Islet precursor cell (in vitro differentiated cells): ENCODE data around the gene CDK13.

Source experiments
- DNase-seq: peaks from one replicate; pipeline ENCODE4 v3.0.0-alpha.2; 2018

The CDK13 gene

DNA sequence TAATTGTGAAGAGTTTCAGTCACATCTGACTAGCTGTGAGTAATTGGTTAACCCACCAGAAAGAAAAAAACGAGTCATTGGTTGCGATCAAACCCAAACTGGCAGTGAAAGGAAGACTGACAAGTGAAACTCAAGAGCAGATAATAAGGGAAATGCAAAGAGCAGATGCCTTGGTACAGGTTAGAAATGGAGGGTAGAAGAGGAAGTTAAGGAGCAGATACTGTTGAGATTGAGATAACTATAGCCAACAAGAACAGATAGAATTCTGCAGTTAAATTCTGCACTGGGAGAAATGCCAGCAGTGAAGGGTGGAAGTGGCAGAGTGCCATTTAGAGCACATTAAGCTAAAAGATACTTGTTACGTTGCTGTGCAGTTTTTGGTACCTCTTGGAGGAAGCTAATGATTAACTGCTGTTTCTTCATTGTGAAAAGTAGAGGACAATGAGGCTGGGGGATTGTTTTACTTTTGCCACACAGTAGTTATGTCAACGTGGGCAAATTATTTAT, 65.8 kb downstream of the CDK13 start:
- DNase-seq = no peak

DNA sequence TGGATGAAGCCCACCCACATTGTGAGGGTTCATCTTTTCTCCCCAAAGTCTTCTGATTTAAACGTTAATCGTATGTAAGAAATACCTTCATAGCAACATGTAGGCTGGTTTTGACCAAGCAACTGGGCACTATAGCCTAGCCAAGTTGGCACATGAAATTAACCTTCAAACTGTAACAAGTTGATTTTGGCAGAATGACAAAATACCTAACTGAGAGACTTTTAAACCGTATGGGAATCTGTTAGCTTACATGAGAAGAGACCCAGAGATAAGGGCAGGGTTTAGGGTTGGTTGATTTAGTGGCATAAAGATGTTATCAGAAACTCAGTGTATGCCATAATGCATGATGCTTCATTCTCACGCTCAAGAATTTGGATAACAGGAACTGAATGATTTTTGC, 69.5 kb downstream of the CDK13 start:
- DNase-seq = no peak

DNA sequence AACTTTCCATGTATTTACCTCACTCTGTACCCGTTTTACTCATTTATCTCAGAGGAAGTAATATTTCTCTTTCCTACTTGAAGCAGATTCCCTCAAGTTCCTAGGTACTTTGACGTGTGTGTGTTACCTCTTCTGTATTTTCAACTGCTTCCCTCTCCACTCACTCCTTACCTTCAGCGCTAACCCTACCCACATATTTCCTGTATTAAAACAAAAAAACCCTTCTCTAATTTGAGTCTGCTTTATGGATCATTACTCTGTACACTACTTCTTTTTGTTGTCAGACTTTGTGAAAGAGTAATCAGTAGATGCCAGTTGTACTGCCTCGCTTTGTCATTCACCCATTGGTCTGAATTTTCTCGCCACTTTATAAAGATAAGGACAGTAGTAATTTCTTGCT, 74.0 kb downstream of the CDK13 start:
- no peak for DNase-seq

DNA sequence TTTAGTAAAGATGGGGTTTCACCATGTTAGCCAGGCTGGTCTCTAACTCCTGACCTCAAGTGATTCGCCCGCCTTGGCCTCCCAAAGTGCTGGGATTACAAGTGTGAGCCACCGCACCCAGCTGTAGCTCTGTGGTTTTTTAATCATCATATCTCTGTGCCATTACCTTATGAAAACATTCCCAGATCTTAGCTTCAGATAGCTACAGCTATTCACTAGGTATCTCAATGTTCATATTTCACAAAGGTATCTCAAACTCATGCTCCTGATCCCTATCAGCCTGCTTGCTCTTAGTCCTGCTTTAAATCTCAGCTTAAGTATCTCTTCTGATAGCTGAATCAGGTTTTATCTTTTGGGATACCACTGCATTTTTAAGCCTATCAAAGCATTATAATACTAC, 74.8 kb downstream of the CDK13 start:
- DNase-seq = no peak

DNA sequence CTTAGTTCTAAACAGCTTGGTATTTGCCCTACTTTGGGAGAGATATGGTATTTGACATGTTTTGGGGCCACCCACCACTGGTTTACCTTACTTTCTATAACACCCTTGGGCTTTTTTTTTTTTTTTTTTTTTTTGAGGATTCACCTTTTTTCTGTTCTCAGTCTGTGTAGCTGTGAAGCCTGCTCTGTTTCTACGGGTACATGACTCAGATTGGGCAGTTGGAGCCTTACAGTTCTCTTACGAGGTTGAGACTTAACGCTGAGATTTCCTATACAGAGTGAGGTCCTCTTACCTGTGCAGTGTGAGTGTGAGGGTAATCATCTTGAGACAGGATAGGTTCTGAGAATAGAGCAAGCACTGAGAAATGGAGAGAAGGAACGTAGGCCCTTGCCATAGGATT, 77.5 kb downstream of the CDK13 start:
- no peak for DNase-seq

DNA sequence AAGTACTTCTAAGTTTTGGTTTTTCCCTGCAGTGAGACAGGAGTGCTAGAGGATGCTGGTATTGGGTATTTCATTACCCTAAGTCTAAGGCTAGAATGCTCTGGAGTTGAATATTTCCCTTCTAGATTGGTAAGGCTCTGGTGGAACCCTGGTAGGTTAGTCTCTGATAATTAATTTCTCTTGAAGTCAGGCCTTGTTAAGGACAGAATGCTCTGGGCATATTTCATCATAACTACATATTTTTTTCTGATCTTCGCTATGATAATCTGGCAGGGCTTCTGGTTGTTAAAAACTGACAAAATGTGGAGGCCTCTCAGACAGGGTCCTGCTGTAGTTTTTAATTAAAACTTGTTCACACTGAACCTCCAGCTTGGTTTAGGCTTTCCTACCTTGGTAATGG, 83.8 kb downstream of the CDK13 start:
- DNase-seq = no peak

DNA sequence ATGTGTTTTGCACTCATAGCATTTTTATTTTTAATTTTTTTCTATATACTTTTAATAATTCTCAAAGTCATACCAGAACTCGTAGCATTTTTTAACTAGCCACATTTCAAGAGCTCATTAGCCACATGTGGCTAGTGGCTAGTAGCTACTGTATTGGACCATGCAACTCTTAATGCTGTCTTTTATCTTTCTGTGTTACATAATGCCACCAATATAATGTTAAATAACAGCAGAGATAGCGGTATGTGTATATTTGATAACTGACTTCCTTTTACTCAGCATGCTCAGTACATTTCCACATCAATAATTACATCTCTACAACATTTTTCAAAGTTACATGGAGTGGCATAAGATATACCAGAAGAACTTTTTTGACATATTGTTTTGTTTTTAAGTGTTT, 91.4 kb downstream of the CDK13 start:
- no peak for DNase-seq

DNA sequence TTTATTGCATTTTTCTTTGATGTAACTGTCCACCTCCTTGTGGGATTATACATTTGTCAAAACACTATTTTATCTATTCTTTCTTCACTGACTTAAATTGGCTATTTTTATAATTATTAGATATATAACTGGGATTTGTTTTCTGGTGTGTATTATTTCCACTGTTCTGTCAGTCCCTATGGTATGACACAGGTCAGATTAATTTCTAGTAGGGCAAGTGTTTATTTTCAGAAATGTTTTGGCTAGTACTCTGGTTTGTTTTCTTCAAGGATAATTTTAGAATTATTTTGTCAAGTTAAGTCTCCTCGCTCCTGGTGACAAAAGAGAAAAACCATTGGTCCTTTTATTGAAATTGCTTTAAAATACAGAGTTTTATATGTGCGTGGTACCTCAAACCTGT, 93.1 kb downstream of the CDK13 start:
- no peak for DNase-seq

DNA sequence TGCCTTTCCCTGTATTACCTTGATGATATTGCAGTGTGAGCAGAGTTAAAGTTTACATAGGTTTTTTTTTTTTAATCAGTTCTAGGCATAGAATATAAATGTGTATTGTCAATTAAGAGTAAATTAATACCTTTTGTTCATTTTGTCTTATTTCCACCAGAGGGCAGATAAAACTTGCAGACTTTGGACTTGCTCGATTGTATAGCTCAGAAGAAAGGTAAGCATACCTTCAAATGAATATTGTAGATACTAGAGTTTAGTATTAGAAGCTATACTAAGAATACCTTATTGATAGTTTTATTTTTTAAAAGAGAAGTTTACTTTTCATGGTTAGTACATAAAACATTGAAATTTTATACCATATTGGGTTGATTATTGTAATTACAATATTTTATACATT, 97.6 kb downstream of the CDK13 start:
- DNase-seq = no peak

DNA sequence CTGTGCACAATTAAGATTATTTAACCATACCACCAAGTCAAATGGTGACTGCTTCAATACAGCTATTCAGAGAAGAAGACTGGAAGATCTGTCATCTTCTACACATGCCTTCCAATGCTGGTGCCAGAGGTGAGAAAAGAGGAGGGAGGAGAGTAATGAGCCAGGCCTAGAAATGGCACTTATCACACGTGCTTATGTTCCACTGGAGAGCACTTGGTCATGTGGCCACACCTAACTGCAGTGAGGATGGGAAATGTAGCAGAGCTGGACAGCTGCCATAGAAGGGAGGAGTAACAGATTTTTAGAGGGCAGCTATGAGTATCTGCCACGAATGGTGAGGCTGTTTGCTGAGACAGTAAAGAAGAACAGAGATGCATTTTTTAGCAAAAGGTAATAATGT, 107.2 kb downstream of the CDK13 start:
- DNase-seq = no peak

DNA sequence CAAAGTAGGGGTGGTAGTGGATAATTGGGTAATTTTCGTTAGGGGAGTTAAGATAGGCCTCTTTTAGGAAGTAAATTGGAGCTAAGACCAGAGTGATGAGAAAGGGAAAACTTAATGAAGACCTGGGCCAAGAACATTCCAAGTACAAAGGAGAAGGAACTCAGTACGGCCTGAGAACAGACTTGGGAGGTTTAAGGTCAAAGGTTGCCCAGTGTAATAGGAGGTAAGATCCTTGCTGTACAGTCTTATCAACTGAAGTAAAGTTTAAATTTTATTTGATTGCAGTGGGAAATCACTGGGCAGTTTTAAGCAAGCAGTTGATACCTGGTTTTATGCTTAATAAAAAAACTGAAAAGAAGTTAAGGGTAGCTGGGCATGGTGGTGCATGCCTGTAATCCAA, 108.0 kb downstream of the CDK13 start:
- no peak for DNase-seq

DNA sequence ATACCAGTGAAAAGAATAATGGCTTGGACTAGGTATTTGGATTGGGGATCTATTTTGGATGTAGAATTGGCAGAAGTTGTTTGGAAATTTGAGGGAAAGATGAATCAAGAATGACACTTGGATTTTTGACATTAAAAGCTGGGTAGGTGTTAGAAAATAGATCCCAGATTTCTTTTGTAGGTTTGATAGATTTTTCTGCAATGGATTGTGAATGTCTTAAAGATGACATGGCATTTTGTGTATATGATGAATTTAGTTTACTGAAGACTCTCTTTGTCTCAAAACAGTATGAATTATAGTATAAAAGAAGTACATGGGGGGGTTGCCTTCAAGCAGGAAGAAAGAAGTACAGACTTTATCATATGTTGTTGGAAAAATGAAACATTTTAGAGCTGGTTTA, 108.6 kb downstream of the CDK13 start:
- no peak for DNase-seq

DNA sequence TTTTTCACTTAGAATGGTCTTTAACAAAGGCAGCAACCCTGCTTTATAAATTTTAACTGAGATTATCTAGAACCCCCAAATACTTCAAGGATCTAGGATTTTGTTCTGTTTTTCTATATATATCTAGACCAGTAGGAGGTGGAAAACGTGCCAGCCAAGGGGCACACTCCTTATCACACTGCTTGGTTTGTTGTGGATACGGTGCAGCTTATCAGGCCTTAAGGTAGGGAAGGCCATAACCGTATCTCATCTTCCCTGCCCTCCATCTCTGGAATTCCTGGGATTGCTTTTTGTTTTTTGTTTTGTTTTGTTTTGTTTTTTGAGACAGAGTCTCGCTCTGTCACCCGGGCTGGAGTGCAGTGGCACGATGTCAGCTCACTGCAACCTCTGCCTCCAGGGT, 109.0 kb downstream of the CDK13 start:
- DNase-seq = no peak

DNA sequence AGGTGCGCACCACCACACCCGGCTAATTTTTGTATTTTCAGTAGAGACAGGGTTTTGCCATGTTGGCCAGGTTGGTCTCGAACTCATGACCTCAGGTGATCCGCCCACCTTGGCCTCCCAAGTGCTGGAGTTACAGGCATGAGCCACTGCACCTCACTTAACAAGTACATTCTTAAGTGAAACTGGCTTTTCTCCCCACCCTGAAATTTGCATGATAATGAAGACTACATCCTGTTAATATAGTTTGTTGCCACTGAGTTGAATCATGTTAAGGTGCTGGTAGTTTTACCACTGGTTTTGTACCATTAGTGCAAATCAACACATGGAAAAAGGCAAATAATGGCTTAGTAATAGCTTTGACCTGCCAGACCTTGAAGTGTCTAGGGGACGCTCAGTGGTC, 122.2 kb downstream of the CDK13 start:
- DNase-seq = no peak

DNA sequence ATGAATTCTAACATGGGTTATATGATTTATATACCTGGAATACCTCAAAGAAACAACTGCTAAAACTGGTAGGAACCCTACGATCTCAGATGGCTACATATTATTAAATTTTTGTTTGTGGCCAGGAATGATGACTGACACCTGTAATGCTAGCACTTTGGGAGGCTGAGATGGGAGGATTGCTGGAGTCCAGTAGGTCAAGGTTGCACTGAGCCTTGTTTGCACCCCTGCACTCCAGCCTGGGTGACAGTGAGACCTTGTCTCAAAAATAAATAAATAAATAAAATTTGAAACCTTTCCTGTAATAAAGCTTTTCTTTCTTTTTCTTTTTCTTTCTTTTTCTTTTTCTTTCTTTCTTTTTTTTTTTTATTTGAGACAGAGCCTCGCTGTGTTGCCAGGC, 123.2 kb downstream of the CDK13 start:
- no peak for DNase-seq

DNA sequence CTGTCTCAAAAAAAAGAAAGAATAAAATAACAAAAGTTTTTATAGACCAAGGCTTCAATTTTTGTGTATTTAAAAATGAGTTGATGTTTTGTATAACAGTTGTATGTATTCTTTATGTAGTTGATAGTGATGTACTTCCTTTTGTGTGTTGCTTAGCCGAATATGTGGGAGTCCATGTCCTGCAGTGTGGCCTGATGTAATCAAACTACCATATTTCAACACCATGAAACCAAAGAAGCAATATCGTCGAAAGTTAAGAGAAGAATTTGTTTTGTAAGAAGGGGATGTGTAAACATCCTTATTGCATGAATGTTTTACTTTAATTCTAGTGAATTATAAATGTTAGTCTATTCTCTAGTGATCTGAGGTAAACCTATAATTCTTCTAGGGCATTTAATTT, 127.8 kb downstream of the CDK13 start:
- DNase-seq = no peak

DNA sequence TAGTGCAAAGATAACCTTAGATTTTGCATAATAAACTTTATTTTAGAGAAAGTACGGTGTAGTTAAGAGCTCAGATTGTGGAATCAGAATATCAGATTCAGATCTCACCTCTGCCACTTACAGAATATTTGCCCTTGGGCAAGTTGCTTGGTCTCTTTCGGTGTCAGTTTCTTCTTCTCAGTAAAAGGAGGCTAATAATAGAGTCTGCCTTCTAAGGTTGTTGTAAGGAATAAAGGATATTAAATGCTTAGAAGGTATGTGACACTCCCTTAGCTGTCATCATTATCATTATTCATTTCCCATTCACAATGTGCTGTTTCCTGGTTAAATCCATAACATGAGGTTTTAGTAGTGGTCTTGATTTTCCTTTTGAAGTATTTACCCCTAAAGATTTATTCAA, 142.1 kb downstream of the CDK13 start:
- no peak for DNase-seq

DNA sequence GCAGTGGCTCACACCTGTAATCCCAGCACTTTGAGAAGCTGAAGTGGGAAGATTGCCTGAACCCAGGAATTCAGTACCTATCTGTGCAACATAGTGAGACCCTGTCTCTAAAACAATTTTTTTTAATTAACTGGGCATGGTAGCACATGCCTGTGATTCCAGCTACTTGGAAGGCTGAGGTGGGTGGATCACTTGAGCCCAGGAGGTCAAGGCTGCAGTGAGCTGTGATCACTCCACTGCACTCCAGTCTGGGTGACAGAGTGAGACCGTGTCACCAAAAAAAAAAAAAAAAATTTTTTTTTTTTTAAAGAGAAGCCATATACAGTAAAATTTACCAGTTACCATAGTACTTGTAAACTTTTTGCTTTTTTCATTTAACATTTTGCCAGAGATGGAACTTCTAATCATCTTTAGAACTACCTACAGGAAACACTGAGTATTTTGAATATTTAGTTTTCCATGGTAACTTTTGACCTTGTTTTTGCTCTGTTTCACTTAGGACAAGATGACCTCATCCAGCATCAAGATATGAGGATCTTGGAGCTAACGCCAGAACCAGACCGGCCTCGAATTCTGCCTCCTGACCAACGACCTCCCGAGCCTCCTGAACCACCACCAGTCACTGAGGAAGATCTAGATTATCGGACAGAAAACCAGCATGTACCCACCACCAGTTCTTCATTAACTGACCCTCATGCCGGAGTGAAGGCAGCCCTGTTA, 143.7 kb downstream of the CDK13 start:
- DNase-seq = no peak

DNA sequence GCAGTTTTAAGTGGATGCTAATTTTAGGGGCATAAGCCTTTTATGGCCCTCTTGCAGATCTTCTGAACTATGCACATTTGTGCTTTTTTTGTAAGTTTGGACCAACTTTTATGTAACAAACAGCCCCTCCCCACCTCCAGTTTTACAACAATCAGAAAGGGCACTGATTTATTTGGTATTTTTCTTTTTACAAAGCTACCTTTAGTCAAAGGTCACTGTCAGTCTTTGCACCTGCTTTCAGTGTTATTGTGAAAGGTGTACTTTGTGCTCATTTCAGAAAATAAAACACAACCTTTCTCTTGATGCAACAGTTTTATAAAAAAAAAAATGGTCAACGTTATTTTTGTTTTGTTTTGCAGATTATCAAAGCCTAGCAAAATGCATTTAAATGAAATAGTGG, 145.2 kb downstream of the CDK13 start:
- DNase-seq = no peak

DNA sequence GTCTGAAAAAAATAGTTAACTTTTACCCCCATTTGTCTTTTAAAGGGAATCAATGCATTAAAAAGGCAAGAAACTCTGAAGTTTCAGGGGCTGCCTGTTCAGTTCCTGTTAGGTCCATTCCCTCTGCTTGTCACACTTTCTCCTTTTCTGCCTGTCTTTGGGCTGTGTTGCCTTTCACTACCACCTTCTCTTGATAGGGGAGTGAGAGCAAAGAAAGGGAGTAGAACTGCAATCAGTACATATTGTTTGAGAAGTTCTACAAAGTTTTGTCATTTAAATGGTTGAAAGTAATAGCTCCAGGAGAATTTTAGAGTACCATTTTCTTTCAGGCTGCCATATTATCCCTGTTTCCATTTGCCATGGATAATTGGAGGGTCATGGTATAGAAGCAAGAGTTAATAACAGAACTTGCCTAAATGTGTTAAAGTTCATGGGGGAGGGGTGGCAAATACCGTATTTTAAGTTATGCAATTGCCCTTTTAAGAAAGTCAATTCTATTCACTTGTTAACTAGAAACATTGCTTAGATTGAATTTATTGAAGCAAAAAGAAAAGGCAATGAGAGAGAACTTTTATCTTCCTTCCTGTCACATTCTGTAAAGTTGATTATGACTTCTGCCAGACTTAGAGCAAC, 145.8 kb downstream of the CDK13 start:
- no peak for DNase-seq

DNA sequence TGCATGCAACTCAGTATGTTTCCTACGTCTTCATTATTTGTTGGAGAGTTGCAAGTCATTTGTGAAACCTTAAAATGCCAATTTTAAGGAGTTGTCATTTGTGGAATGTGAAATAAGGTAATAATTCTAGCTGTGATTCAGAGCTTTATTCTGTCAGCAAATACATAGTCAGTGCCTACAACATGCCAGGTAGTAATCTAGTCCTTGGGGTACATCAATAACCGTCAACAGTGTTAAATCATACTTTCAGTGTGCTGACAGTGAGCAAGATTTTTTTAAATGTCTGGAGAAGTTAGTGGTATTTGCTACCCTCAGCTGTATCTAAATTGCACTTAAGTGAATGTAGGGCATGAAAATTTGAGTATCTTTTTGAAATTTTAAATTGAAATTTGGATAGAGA, 147.7 kb downstream of the CDK13 start:
- no peak for DNase-seq

DNA sequence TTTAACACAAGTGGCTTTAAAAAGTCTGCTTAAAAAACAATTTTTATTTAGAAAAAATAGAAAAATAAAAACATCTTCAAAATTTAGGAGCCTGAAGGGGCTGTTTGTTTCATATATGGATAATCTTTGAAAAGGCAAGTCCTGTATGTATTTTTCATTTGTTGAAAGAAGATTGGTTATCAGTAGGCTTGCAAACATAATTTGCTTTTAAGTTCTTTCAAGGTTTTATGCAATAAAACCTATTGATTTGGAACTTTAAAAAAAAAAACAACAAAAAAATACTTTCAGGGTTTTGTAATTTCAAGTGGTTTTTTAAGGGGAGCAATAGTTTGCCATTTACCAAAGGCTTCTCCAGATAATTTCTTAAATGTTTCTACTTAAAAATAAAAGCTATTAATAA, 148.8 kb downstream of the CDK13 start:
- no peak for DNase-seq

DNA sequence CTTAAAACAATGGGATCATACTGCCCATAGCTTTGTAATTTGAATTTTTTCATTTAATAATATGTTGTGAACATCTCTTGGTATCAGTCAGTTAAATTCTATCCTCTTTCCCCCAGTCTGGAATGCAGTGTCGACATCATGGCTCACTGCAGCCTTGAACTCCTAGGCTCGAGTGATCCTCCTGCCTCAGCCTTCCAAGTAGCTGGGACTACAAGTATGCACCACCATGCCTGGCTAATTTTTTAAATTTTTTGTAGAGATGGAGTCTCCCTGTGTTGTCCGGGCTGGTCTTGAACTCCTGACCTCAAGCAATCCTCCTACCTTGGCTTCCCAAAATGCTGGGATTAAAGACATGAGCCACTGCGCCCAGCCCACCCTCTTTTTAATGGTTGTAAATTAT, 149.8 kb downstream of the CDK13 start:
- DNase-seq = no peak

DNA sequence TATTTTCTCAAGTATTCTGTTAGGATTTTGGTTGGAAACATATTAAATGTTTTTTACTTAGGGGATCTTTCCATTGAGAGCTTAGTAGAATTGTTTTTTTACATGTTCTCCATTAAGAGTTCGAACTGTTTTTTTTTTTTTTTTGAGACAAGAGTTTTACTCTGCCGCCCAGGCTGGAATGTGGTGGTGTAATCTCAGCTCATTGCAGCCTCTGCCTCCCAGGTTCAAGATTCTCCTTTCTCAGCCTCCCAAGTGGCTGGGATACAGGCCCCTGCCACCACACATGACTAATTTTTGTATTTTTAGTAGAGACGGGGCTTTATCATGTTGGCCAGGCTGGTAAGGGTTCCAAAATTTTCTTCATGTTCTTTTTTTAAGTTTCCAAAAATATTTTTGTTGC, 151.1 kb downstream of the CDK13 start:
- no peak for DNase-seq

DNA sequence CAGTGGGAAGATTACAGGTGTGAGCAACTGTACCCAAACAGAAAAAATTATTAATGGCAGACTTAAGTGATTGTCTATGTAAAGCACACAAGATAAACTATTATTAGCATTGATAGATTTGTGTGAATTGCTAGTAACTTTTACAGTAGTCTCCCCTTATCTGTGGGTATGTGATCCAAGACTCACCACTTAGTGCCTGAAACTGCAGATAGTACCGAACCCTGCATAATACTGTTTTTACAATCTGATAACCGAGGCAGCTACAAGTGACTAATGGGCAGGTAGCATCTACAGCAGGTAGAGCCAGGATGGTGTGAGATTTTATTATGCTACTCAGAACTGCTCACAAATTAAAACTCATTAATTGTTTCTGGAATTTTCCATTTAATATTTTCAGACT, 152.8 kb downstream of the CDK13 start:
- DNase-seq = no peak
